ENCODE data around the gene ZNF22. TPM values are rescaled to one million over a fixed set of nuclear protein-coding genes. Genes with fewer than 3 reads are reported as not detected.

Gene ZNF22
- total and polyA plus RNA-seq, 2 of the 8 experiments (the other 6 are each of a cell fraction or from before 2014, with no cell fraction given) = 18.2 to 45.2 TPM

DNA sequence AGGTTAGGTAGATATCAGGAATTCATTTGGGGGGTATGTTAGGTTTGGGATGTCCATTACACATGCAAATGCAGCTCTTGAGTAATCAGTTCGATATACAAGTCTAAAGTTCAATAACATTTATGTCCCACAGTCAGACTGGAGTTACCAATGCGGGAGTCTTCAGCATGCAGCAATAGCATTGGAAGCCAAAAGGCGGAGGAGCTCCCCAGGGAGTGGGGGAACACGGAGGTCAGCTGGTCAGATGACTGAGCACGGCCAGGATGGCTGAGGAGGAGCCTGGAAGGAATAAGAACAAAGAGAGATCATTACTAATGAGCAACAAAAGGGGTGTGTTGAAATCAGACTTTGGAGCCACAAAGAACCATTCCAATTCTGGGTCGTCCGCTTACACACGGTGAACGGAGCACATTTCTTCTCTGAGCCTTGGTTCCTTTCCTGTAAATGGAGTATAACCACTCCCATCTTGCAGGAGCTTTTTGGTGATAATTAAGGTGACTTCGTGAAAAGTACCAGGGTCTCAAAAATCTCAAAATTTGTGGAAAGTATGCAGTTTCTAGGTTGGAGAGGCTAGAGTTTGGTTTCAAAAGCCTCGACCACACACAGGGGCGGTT is 478 bp upstream of the ZNF22 start (continued):
- TF ChIP-seq, protein P1, sequence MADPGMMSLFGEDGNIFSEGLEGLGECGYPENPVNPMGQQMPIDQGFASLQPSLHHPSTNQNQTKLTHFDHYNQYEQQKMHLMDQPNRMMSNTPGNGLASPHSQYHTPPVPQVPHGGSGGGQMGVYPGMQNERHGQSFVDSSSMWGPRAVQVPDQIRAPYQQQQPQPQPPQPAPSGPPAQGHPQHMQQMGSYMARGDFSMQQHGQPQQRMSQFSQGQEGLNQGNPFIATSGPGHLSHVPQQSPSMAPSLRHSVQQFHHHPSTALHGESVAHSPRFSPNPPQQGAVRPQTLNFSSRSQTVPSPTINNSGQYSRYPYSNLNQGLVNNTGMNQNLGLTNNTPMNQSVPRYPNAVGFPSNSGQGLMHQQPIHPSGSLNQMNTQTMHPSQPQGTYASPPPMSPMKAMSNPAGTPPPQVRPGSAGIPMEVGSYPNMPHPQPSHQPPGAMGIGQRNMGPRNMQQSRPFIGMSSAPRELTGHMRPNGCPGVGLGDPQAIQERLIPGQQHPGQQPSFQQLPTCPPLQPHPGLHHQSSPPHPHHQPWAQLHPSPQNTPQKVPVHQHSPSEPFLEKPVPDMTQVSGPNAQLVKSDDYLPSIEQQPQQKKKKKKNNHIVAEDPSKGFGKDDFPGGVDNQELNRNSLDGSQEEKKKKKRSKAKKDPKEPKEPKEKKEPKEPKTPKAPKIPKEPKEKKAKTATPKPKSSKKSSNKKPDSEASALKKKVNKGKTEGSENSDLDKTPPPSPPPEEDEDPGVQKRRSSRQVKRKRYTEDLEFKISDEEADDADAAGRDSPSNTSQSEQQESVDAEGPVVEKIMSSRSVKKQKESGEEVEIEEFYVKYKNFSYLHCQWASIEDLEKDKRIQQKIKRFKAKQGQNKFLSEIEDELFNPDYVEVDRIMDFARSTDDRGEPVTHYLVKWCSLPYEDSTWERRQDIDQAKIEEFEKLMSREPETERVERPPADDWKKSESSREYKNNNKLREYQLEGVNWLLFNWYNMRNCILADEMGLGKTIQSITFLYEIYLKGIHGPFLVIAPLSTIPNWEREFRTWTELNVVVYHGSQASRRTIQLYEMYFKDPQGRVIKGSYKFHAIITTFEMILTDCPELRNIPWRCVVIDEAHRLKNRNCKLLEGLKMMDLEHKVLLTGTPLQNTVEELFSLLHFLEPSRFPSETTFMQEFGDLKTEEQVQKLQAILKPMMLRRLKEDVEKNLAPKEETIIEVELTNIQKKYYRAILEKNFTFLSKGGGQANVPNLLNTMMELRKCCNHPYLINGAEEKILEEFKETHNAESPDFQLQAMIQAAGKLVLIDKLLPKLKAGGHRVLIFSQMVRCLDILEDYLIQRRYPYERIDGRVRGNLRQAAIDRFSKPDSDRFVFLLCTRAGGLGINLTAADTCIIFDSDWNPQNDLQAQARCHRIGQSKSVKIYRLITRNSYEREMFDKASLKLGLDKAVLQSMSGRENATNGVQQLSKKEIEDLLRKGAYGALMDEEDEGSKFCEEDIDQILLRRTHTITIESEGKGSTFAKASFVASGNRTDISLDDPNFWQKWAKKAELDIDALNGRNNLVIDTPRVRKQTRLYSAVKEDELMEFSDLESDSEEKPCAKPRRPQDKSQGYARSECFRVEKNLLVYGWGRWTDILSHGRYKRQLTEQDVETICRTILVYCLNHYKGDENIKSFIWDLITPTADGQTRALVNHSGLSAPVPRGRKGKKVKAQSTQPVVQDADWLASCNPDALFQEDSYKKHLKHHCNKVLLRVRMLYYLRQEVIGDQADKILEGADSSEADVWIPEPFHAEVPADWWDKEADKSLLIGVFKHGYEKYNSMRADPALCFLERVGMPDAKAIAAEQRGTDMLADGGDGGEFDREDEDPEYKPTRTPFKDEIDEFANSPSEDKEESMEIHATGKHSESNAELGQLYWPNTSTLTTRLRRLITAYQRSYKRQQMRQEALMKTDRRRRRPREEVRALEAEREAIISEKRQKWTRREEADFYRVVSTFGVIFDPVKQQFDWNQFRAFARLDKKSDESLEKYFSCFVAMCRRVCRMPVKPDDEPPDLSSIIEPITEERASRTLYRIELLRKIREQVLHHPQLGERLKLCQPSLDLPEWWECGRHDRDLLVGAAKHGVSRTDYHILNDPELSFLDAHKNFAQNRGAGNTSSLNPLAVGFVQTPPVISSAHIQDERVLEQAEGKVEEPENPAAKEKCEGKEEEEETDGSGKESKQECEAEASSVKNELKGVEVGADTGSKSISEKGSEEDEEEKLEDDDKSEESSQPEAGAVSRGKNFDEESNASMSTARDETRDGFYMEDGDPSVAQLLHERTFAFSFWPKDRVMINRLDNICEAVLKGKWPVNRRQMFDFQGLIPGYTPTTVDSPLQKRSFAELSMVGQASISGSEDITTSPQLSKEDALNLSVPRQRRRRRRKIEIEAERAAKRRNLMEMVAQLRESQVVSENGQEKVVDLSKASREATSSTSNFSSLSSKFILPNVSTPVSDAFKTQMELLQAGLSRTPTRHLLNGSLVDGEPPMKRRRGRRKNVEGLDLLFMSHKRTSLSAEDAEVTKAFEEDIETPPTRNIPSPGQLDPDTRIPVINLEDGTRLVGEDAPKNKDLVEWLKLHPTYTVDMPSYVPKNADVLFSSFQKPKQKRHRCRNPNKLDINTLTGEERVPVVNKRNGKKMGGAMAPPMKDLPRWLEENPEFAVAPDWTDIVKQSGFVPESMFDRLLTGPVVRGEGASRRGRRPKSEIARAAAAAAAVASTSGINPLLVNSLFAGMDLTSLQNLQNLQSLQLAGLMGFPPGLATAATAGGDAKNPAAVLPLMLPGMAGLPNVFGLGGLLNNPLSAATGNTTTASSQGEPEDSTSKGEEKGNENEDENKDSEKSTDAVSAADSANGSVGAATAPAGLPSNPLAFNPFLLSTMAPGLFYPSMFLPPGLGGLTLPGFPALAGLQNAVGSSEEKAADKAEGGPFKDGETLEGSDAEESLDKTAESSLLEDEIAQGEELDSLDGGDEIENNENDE (IDR thresholded peaks at IDR 0.05; ENCODE audit: insufficient replicate concordance, low read length) = no peak
- no peak for TF ChIP-seq HDAC2 (IDR thresholded peaks at IDR 0.05; ENCODE audit: borderline replicate concordance in 1 of 2, low read depth in 2 of 2, low read length in 2 of 2)
- TF ChIP-seq YY1 (IDR thresholded peaks at IDR 0.05; ENCODE audit: low read depth, low read length) = no peak
- no peak for TF ChIP-seq BCL11A (IDR thresholded peaks at IDR 0.05; ENCODE audit: low read depth in 2 of 2, low read length in 2 of 2)
- TF ChIP-seq SIN3A (conservative IDR thresholded peaks at IDR 0.05 in 1 of 2, IDR thresholded peaks at IDR 0.05 in 1 of 2; ENCODE audit: low read depth in 1 of 2, low read length in 2 of 2) = no peak
- TF ChIP-seq NANOG (IDR thresholded peaks at IDR 0.05; ENCODE audit: insufficient read depth, low read depth, low read length, poor library complexity, severe bottlenecking) = no peak
